GM06990 (cell line): ENCODE measurements around the gene ARHGEF4.

Experiments used
- DNase-seq: peaks from one replicate; pipeline ENCODE4 v3.0.0-alpha.2; 2011; ENCODE audit not compliant: insufficient read length; ENCODE audit errors: extremely low read depth
- H3K27me3 ChIP-seq: replicated peaks from 2 replicates; pipeline ENCODE4 v1.6.0; 2011; ENCODE audit warnings: low read length; ENCODE audit not compliant: control insufficient read depth, insufficient read depth
- H3K36me3 ChIP-seq: 2 replicates; pipeline ENCODE4 v1.5.1; 2011; ENCODE audit warnings: low read length; ENCODE audit not compliant: control insufficient read depth, insufficient read depth
- H3K4me3 ChIP-seq: replicated peaks from 2 replicates; pipeline ENCODE4 v1.5.1; 2011; ENCODE audit warnings: low read depth, mild to moderate bottlenecking, control low read depth, low read length
- CTCF ChIP-seq: IDR thresholded peaks from 2 replicates; pipeline ENCODE4 v1.5.1; 2011; ENCODE audit warnings: low read length, control low read depth, mild to moderate bottlenecking, inconsistent platforms; ENCODE audit not compliant: insufficient read depth, poor library complexity, severe bottlenecking

The ARHGEF4 gene

DNA sequence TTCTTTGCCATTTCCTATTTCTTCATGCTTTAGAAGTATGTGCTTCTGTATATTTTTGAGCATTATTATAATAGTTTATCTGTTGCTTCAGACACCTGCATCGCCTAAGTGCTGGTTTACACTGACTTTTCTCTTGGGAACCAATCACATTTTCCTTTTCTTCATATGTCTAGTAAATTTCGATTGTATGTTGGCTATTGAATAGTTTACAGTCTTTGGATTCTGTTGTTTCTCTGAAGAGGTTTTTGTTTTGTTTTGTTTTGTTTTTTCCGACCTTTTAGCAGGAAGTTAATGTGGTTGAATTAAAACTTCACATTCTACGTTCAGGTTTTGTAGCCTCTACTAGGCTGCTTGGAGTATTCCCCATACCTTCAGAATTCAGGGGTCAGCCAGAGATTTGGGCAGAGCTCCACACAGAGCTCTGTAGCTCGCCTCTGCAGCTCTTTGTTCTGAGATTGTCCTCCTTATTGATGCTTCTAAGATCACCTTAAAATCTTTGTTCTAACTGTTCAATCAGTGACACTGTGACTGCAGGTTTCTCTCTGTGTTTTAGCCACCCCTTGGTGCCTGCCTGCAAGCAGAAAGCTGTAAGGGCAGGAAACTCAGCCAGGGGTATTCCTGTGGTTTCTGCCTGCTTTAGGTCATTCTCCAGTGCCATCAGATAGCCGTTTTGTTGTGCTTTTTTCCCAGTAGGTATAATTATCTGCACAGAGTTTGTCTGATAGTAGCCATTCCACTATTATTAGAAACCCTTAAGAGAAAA, 173.2 kb downstream of the ARHGEF4 start:
- no peak overlapping the region for H3K4me3 ChIP-seq
- H3K27me3 ChIP-seq = no peaks in the 10 kb centered on the region
- H3K36me3 ChIP-seq = no peaks in the 10 kb centered on the region
- no peak for TF ChIP-seq CTCF
- DNase-seq = no peak

DNA sequence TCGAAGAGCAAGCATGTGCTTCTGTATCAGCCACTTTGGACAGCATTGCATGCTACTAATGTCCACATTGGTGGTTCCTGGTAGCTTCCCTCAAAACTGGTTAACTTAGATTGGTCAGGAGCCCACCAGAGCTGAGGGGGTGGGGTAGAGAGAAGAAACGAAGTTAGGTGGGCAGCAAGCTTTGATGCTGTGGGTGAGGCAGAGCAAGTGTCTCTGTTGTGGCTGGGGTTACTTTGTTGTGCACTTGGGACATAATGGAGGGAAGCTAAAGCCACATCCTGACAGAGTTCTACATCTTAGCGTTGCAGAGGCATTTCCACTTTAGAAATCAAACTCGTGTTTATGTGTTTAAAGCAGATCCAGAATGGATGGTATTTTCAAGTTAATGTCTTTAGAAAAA, 173.9 kb downstream of the ARHGEF4 start:
- H3K36me3 ChIP-seq = no peaks in the 10 kb centered on the region
- H3K27me3 ChIP-seq = no peaks in the 10 kb centered on the region; the same call in 1 of the 2 replicates
- no peak for TF ChIP-seq CTCF
- DNase-seq = no peak
- no peak overlapping the region for H3K4me3 ChIP-seq

DNA sequence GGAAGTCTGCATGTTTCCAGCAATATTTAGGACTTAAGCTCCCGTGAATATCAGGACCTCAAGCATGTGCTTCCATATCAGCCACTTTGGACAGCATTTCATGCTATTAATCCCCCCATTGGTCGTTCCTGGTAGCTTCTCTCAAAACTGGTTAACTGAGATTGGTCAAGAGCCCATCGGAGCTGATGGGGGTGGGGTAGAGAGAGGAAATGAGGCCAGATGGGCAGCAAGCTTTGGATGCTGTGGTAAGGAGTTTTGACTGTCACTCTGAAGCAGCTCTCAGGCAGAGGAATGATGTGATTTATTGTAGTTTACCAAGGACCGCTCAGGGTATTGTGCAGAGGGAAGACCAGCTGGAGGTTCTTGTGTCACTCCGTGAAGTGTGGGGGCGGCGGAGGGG, 174.8 kb downstream of the ARHGEF4 start:
- no peak overlapping the region for H3K4me3 ChIP-seq
- DNase-seq = no peak
- no peaks in the 10 kb centered on the region for H3K36me3 ChIP-seq
- TF ChIP-seq CTCF = no peak
- H3K27me3 ChIP-seq = no peaks in the 10 kb centered on the region; the same call in 1 of the 2 replicates

GRCh38 chr2:131014141-131014540, 177.4 kb downstream of the ARHGEF4 start:
- H3K27me3 ChIP-seq = no peaks in the 10 kb centered on the region; the same call in 1 of the 2 replicates
- TF ChIP-seq CTCF = no peak
- H3K4me3 ChIP-seq = no peak overlapping the region
- no peak for DNase-seq
- no peaks in the 10 kb centered on the region for H3K36me3 ChIP-seq

DNA sequence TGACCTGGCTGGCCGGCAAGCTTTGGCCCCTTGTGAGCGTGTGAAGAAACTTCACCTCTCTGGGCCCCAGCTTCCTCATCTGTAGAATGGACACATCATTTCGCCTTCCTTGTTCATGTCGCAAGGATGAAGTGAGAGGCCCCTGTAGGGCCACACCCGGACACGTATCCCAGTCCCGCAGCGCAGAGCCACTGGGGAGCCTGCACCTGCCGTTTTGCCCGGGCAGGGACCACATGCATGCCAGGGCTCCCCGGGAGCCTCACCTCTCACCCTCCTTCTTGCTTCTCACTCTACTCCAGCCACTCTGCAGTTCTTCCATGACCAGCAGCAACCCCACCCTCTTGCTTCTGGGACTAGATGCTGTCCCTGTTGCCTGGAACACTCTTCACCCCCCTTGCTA, 179.1 kb downstream of the ARHGEF4 start:
- Histone ChIP-seq H3K36me3 (no peaks in the 10 kb centered on the region), H3K27me3 (no peaks in the 10 kb centered on the region; the same call in 1 of the 2 replicates), H3K4me3 (no peak overlapping the region)
- no peak for DNase-seq
- no peak for TF ChIP-seq CTCF
